Measurements from ENCODE around the gene REXO4. TPM values are rescaled to one million over a fixed set of nuclear protein-coding genes. Genes with fewer than 3 reads are reported as not detected.

The REXO4 gene
- total and polyA plus RNA-seq, 9 of the 15 experiments (the other 6 are each of a cell fraction or from before 2014, with no cell fraction given), result 3.4 to 72.9 (median 31.1) TPM

GRCh38 chr9:133375724-133376654 lies 41.8 kb downstream of the REXO4 start, which contains the start of the genes STKLD1 and SURF4 (continued):
- TF ChIP-seq SNAPC5 (CRISPR knock-in tag; IDR thresholded peaks at IDR 0.05) (no peak), ZEB2 (IDR thresholded peaks at IDR 0.05) (no peak), ZBTB43 (CRISPR knock-in tag; IDR thresholded peaks at IDR 0.05) (peak; percentile 51; the same call in 1 of the 2 replicates), ZNF212 (CRISPR knock-in tag; IDR thresholded peaks at IDR 0.05) (no peak), FOXA1 (IDR thresholded peaks at IDR 0.05; ENCODE audit: borderline replicate concordance) (no peak), SFPQ (IDR thresholded peaks at IDR 0.05; ENCODE audit: low read depth, low read length) (no peak), ZC3H11A (IDR thresholded peaks at IDR 0.05; ENCODE audit: low read depth, low read length) (no peak), E4F1 (CRISPR knock-in tag; IDR thresholded peaks at IDR 0.05; ENCODE audit: borderline replicate concordance) (no peak), ATF7 (IDR thresholded peaks at IDR 0.05) (no peak; the same call in 1 of the 2 replicates), THRAP3 (IDR thresholded peaks at IDR 0.05; ENCODE audit: borderline replicate concordance) (no peak), IRF9 (tag; IDR thresholded peaks at IDR 0.05) (no peak), TEAD4 (IDR thresholded peaks at IDR 0.05; ENCODE audit: low read length) (no peak), TEAD4 (CRISPR knock-in tag; IDR thresholded peaks at IDR 0.05; ENCODE audit: borderline replicate concordance) (peak; percentile 89), AFF1 (IDR thresholded peaks at IDR 0.05; ENCODE audit: low read depth in 1 of 2, partially characterized antibody in 2 of 2) (no peak), ARHGAP35 (IDR thresholded peaks at IDR 0.05; ENCODE audit: partially characterized antibody) (no peak)
